Liver (tissue), 3 donors: ENCODE results near the gene HDAC9.

ENCODE experiments used
- FOXA1 ChIP-seq: IDR thresholded peaks from 2 replicates; pipeline ENCODE4 v1.6.1; 2016; ENCODE audit warnings: antibody characterized with exemption
- GABPA ChIP-seq, 2 donors: IDR thresholded peaks in 1 of 2; conservative IDR thresholded peaks in 1 of 2; 2 replicates each; pipeline ENCODE4 v1.6.1; 2016; ENCODE audit warnings: antibody characterized with exemption in 2 of 2, mild to moderate bottlenecking in 1 of 2, moderate library complexity in 1 of 2
- JUND ChIP-seq, 2 donors: IDR thresholded peaks; 2 replicates each; pipeline ENCODE4 v1.6.1; 2016; ENCODE audit warnings: antibody characterized with exemption in 2 of 2
- MAX ChIP-seq: IDR thresholded peaks from 2 replicates; pipeline ENCODE4 v1.6.1; 2016; ENCODE audit warnings: antibody characterized with exemption
- RAD21 ChIP-seq, 2 donors: IDR thresholded peaks; 2 replicates each; pipeline ENCODE4 v1.6.1; 2016; ENCODE audit warnings: antibody characterized with exemption in 2 of 2, mild to moderate bottlenecking in 2 of 2
- REST ChIP-seq: IDR thresholded peaks from 2 replicates; pipeline ENCODE4 v1.6.1; 2016; ENCODE audit warnings: antibody characterized with exemption, mild to moderate bottlenecking
- TAF1 ChIP-seq: conservative IDR thresholded peaks from 2 replicates; pipeline ENCODE4 v1.6.1; 2016; ENCODE audit warnings: antibody characterized with exemption, mild to moderate bottlenecking
- ZBTB33 ChIP-seq: IDR thresholded peaks from 2 replicates; pipeline ENCODE4 v1.6.1; 2016; ENCODE audit warnings: antibody characterized with exemption
- TF ChIP-seq, protein P1 (sequence below): fragments of 150-350 bp; IDR thresholded peaks from 2 replicates; pipeline ENCODE4 v1.5.1; 2017; ENCODE audit warnings: improper control_type of control experiment, low read depth, low read length; ENCODE audit not compliant: missing input control
- TF ChIP-seq, protein P2 (sequence below): IDR thresholded peaks from 2 replicates; pipeline ENCODE4 v1.6.1; 2016; ENCODE audit warnings: antibody characterized with exemption
- donor health status: healthy.
- donor health status: healthy.

DNA sequence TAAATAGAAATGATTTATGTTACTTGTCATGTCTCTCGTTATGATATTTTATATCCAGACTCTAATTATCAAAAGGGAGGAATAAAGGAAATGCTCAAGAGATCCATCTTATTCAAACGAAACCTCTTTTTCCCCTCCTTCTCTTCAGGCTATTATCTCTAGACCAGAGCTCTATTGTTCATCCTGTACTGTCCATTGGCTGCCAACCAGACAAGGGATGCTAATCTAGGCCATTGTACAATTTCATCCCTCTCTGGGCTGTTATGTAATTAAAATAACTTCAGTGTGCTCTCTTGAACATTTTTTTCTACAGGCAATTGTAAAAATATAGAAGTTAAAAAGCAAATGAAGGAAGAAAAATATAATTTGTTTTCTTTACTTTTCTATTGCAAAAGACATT lies 220.4 kb downstream of the HDAC9 start:
- TF ChIP-seq, protein P1, sequence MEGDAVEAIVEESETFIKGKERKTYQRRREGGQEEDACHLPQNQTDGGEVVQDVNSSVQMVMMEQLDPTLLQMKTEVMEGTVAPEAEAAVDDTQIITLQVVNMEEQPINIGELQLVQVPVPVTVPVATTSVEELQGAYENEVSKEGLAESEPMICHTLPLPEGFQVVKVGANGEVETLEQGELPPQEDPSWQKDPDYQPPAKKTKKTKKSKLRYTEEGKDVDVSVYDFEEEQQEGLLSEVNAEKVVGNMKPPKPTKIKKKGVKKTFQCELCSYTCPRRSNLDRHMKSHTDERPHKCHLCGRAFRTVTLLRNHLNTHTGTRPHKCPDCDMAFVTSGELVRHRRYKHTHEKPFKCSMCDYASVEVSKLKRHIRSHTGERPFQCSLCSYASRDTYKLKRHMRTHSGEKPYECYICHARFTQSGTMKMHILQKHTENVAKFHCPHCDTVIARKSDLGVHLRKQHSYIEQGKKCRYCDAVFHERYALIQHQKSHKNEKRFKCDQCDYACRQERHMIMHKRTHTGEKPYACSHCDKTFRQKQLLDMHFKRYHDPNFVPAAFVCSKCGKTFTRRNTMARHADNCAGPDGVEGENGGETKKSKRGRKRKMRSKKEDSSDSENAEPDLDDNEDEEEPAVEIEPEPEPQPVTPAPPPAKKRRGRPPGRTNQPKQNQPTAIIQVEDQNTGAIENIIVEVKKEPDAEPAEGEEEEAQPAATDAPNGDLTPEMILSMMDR = no peak
- TF ChIP-seq FOXA1 (no peak), REST (no peak), ZBTB33 (no peak), MAX (no peak), JUND (IDR thresholded peaks at IDR 0.05) (no peak), GABPA (IDR thresholded peaks at IDR 0.05 in 1 of 2, conservative IDR thresholded peaks at IDR 0.05 in 1 of 2) (no peak), TAF1 (no peak), RAD21 (IDR thresholded peaks at IDR 0.05) (no peak)
- TF ChIP-seq, protein P2, sequence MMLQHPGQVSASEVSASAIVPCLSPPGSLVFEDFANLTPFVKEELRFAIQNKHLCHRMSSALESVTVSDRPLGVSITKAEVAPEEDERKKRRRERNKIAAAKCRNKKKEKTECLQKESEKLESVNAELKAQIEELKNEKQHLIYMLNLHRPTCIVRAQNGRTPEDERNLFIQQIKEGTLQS = no peak
